Fibroblast of skin of back (primary cell): ENCODE measurements around the gene PAX5.
A peak's percentile ranks its signal among the peaks of the same experiment; 100 is the strongest.
"Not testable (repeated sequence)": the region's sequence is repeated elsewhere in the genome, so short reads cannot be mapped to it uniquely, and the experiment has no call there.

ENCODE experiments used
- DNase-seq: peaks from one replicate; pipeline ENCODE4 v3.0.0-alpha.2; 2013

PAX5 gene

DNA sequence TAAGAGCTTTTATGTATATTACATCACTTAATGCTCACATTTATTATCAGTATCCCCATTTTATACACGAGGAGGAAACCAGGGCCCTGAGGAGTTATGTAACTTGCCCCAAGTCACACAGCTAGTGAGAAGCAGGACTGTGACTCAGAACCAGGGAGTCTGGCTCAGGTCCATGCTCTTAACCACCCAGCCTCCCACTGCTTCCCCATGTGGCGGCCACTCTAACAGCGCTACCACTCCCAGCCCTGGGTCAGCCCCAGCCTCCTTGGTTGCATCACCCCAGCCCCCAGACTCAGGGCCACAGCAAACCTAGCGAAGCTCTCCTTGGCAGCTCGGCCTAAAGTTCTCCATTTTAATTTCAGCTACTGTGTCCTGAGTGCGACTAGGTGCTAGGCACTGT lies 159.1 kb downstream of the PAX5 start:
- peak; percentile 16 for DNase-seq

DNA sequence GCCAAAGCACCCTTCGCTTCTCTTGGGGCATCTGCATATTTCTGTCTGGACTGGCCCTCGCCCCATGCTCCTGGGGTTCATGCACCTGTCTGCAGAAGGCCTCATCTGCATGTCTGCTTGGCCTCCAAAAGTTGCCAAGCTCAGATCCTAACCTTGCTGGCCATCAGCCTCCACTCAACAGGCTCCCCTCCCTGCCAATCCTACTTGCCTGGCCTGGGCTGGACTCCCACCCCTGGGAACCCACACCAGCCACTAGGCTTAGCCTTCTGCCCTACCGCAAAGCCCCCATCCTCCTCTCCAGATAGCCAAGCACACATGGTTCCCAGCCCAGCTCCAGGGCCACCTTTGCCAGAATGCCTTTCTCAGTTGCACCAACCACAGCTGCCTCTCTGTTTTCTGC lies 159.8 kb downstream of the PAX5 start:
- DNase-seq: no peak

DNA sequence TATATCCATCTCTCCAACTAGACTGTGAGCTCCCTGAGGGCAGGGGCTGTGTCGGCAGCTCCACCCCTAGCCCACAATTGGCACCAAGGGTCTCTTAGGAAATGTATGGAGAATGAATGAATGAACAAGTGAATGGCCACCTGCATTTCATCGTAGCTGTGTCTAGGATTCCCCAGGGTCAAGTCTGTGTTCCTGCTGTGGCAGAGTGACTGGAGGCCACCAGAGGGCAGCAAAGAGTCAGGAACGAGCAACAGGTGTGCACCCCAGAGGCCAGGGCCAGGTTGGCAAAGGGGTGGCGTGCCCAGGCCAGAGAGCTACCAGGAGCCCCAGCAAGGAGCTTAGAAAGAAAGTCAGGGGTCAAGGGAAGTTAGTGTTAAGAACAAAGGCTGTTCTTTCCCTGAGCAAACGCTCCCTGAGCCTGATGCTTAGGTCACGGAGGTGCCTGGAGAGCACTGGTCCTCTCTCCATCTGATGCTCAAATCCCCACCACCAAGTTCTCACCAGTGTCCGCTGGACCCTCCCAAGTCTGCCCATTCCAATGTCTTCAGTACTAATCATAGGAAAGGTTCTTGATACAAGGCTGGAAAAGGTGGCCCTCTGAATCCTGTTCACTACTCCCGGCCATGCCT lies 160.7 kb downstream of the PAX5 start:
- peak; percentile 44 for DNase-seq

DNA sequence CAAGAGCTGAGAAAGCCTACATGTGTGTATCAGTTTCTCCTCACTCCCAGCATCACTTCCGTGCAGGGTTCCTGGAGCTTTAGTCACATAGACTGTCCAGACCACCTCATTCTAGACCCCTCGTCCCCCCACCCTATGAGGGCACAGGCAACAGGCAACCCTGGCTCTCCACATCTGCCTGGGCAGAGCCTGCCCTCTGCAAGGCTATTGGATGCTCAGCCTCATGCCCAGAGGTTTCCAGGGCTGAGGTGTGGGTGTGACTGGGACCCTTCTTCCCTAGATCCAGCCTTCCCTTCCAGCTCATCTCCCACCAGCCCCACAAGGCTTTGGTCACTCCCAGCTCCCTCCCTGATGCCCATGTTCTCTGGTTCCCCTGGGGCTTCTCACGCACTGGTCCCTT lies 161.4 kb downstream of the PAX5 start:
- no peak for DNase-seq

DNA sequence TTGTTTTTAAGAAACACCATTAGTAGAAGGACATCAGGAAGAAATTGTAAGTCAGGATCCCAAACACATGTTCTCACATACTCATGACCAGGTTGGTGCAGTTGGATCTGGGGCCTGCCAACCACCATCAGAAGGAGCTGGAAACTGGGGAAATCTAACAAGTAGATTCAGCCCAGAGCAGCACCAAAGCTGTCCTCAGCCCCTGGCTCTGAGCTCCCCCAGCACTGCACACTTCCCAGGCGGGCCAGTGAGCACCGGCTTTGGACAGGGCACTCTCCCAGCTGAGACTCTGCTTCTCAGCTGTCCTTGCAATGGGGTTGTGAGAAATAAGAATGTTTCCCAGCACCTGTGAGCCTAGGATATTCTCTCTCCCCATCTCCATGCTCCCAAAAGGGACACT lies 162.5 kb downstream of the PAX5 start:
- no peak for DNase-seq

GRCh38 chr9:36870960-36871359 lies 163.1 kb downstream of the PAX5 start:
- no peak for DNase-seq

DNA sequence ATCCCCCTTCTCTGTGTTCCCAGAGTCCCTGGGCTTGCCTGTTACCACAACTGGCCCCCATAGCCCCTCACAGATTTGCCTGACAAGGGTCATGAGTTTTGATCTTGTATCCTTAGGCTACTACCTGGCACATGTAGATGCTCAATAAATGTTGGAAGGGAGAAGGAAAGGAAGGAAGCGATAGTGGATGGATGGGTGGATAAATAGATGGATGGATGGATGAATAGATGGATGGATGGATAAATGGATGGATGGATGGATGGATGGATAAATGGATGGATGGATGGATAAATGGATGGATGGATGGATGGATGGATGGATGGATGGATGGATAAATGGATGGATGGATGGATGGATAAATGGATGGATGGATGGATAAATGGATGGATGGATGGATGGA lies 164.5 kb downstream of the PAX5 start:
- not testable (repeated sequence) for DNase-seq

DNA sequence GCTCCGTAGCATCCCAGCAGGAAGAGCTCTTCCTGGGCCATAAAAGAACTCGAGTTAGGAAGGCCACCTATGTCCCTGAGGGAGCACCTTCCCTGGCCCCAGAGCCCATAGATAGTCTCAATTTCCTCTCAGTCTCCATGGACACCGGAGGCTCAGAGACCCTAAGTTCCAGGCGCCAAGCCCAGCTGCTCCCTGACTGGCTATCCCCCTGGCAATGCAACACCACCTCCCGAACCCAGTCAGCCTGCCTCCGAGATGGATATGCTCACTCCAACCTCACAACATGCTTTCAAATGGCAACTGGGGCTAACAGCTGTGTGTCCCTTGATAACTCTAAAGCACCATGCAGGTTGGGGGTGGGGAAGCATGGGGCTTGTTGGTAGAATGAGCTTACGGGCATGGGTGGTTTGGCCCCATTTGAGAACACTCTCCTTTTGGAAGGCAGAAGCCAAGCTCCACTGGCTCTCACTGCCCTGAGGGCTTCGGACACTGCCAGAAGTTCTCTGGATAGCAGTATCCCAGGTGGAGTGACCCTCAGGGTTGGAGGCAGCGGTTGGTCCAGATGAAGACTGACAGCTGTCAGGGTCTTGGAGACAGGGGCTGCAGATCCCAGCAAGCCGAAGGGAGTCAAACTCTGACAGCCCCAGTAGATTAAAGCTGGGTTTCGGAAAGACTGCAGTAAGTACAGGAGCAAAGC lies 165.3 kb downstream of the PAX5 start:
- DNase-seq: no peak

- no peak for DNase-seq
Observed at GRCh38 chr9:36867672-36868471, 166.2 kb downstream of the PAX5 start.

GRCh38 chr9:36867241-36867640 lies 166.8 kb downstream of the PAX5 start:
- DNase-seq: no peak

DNA sequence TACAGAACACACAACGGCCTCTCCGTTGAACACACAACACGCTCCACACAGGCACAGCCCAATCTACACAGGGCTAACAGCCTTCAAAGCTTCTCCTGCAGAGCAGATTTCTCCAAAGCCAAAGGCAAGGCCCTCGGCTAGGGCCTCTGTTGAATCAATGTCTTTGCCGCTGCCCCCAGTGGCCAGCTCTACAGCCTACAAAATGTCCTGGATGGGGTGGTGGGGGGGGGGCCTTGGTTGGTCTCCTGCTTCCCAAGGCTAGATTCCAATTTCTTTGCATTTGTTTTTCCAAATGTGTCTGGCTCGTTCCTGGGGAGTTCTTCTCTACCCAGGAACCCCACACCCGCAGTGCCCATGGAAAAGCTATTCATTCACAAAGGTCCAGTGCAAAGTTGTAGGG lies 167.2 kb downstream of the PAX5 start:
- no peak for DNase-seq

- no peak for DNase-seq
Observed at GRCh38 chr9:36865731-36866635, 168.1 kb downstream of the PAX5 start.

- DNase-seq: no peak
Observed at GRCh38 chr9:36864491-36865410, 169.3 kb downstream of the PAX5 start.

GRCh38 chr9:36862206-36863145 lies 171.6 kb downstream of the PAX5 start:
- peak; percentile 34 for DNase-seq

DNA sequence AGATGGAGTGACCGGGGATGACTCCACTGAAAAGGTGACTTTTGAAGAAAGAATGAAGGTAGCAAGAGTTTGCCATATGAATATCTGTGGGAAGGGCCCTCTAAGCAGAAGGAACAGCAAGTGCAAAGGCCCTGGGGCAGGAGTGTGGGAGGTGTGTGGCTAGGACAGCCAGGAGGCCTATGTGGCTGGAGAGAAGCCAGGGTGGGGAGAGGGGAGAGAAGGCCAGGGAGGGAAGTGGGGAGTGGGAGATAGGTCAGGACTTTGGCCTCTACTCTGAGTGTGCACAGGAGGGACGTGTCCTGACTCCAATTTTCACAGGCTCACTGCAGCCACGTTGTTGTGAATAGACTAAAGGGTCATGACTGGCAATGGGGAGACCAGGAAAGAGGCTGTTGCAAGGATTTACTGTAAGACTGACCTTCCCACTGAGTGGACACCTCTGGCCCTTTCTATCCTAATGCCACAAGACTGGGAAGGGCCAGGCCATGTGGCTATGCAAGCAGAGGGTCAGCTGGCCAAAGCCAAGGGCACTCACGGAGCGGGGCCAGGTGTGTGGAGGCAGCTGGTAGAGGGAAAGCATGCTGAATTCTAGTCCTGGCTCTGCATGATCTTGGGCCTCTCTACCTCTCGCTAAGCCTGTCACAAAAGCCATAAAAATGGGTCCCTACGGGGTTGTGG lies 172.4 kb downstream of the PAX5 start:
- no peak for DNase-seq

DNA sequence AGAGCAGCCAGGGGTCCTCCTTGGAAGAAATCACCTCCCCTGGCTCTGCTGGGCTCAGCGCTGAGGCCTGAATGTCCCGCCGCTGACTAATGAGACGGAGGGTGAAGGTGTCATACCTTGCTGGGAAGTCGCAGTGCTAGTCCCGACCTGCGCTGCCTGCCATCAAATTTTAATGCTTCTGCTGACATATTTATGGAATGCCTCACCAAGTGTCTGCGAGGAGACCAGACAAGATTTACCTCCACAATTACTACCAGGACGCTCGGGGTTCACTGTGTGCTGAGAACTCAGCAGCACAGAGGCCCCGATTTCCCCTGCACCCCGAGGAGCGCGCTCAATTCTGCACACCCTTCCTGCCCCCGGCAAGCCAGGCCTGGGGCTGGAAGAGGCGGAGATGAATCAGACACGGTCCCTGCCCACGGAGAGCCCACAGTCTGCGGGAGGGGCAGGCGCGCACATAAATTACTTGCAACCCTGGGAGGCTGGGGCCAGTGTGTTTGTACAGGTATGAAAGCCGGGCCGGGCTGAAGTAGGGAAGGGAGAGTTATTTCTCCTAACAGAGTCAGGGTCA lies 175.2 kb downstream of the PAX5 start:
- DNase-seq: no peak

GRCh38 chr9:36855448-36856315 lies 178.4 kb downstream of the PAX5 start:
- no peak for DNase-seq

DNA sequence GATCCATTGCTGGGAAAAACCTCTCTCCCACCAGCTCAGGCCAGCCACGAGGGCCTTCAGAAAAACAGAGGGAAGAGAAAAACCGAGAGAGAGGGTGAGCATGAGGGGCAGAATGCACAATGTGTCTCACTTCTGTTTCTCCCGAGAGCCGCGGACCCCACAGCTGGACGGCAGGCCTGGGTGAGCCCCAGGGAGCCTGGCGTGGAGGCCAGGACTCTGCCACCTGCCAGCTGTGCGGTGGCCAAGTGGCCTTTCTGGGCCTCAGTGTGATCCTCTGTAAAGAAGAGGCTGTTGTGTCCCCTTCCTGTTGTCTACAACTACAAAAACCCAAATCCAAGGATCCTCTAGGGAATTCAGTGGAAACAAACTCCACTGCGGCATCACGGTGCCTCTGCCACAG lies 179.3 kb downstream of the PAX5 start:
- no peak for DNase-seq
